Measurements from ENCODE around the gene BRIP1.
"Not testable (repeated sequence)": the region's sequence is repeated elsewhere in the genome, so short reads cannot be mapped to it uniquely, and the experiment has no call there.

The BRIP1 gene

DNA sequence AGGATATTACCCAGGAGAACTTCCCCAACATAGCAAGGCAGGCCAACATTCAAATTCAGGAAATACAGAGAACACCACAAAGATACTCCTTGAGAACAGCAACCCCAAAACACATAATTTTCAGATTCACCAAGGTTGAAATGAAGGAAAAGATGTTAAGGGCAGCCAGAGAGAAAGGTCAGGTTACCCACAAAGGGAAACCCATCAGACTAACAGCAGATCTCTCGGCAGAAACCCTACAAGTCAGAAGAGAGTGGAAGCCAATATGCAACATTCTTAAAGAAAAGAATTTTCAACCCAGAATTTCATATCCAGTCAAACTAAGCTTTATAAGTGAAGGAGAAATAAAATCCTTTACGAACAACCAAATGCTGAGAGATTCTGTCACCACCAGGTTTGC, 188.7 kb downstream of the BRIP1 start:
- DNase-seq (ENCODE audit: low read depth); H3K4me3 ChIP-seq (ENCODE audit: low read depth, low read length): not testable (repeated sequence)

- H3K4me3 ChIP-seq (ENCODE audit: low read depth, low read length); DNase-seq (ENCODE audit: low read depth): not testable (repeated sequence)
Observed at GRCh38 chr17:61673019-61673897, 190.1 kb downstream of the BRIP1 start.

GRCh38 chr17:61672140-61672539, 191.2 kb downstream of the BRIP1 start:
- H3K4me3 ChIP-seq (ENCODE audit: low read depth, low read length): no peak overlapping the region
- TF ChIP-seq MAX (IDR thresholded peaks at IDR 0.05; ENCODE audit: low read depth, low read length): no peak
- no peak for TF ChIP-seq MYC (IDR thresholded peaks at IDR 0.05; ENCODE audit: low read depth, low read length)
- TF ChIP-seq POLR2A (IDR thresholded peaks at IDR 0.05; ENCODE audit: extremely low read depth, insufficient read length): no peak
- TF ChIP-seq, protein P1, sequence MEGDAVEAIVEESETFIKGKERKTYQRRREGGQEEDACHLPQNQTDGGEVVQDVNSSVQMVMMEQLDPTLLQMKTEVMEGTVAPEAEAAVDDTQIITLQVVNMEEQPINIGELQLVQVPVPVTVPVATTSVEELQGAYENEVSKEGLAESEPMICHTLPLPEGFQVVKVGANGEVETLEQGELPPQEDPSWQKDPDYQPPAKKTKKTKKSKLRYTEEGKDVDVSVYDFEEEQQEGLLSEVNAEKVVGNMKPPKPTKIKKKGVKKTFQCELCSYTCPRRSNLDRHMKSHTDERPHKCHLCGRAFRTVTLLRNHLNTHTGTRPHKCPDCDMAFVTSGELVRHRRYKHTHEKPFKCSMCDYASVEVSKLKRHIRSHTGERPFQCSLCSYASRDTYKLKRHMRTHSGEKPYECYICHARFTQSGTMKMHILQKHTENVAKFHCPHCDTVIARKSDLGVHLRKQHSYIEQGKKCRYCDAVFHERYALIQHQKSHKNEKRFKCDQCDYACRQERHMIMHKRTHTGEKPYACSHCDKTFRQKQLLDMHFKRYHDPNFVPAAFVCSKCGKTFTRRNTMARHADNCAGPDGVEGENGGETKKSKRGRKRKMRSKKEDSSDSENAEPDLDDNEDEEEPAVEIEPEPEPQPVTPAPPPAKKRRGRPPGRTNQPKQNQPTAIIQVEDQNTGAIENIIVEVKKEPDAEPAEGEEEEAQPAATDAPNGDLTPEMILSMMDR (IDR thresholded peaks at IDR 0.05; ENCODE audit: low read depth, low read length): no peak
- DNase-seq (ENCODE audit: low read depth): no peak

- no peak for TF ChIP-seq POLR2A (IDR thresholded peaks at IDR 0.05; ENCODE audit: extremely low read depth, insufficient read length)
- TF ChIP-seq MYC (IDR thresholded peaks at IDR 0.05; ENCODE audit: low read depth, low read length): no peak
- TF ChIP-seq MAX (IDR thresholded peaks at IDR 0.05; ENCODE audit: low read depth, low read length): no peak
- TF ChIP-seq, protein P1 (IDR thresholded peaks at IDR 0.05; ENCODE audit: low read depth, low read length): no peak
- DNase-seq (ENCODE audit: low read depth): no peak
Observed at GRCh38 chr17:61670691-61671090, 192.6 kb downstream of the BRIP1 start.

DNA sequence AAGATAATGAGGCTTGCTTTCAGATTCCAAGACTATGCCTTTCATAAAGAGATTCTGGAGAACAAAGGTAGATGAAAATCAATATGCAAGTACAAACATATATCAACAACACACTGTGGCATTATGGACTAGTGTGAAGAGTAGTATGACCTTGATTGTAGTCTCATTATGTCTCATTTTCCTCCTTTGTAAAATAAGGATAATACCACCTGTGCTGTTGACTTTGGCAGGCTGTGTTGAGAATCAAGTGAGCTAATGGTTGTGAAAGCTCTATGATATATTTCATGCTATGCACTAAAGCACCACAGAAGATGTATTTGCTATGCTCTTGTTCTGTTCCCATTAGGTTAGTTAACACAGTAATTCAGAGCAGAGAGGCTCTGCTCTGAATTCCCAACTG, 193.8 kb downstream of the BRIP1 start:
- DNase-seq (ENCODE audit: low read depth): no peak
- no peak overlapping the region for H3K4me3 ChIP-seq (ENCODE audit: low read depth, low read length)
- TF ChIP-seq MAX (IDR thresholded peaks at IDR 0.05; ENCODE audit: low read depth, low read length): no peak
- TF ChIP-seq MYC (IDR thresholded peaks at IDR 0.05; ENCODE audit: low read depth, low read length): no peak
- TF ChIP-seq, protein P1 (IDR thresholded peaks at IDR 0.05; ENCODE audit: low read depth, low read length): no peak
- no peak for TF ChIP-seq POLR2A (IDR thresholded peaks at IDR 0.05; ENCODE audit: extremely low read depth, insufficient read length)

More at GRCh38 chr17:61670691-61671090, 192.6 kb downstream of the BRIP1 start:
- no peak overlapping the region for H3K4me3 ChIP-seq (ENCODE audit: low read depth, low read length)

GRCh38 chr17:61668486-61668885, 194.8 kb downstream of the BRIP1 start:
- TF ChIP-seq POLR2A (IDR thresholded peaks at IDR 0.05; ENCODE audit: extremely low read depth, insufficient read length) (no peak), MAX (IDR thresholded peaks at IDR 0.05; ENCODE audit: low read depth, low read length) (no peak), MYC (IDR thresholded peaks at IDR 0.05; ENCODE audit: low read depth, low read length) (no peak)
- TF ChIP-seq, protein P1 (IDR thresholded peaks at IDR 0.05; ENCODE audit: low read depth, low read length): no peak
- H3K4me3 ChIP-seq (ENCODE audit: low read depth, low read length): no peak overlapping the region
- no peak for DNase-seq (ENCODE audit: low read depth)

GRCh38 chr17:61666406-61667088, 196.8 kb downstream of the BRIP1 start:
- DNase-seq (ENCODE audit: low read depth); H3K4me3 ChIP-seq (ENCODE audit: low read depth, low read length): not testable (repeated sequence)

Data from NB4 (cell line).